Liver (tissue), 3 donors: ENCODE data around the gene DIP2C.

ENCODE experiments used
- ATF3 ChIP-seq: IDR thresholded peaks from 2 replicates; pipeline ENCODE4 v1.6.1; 2016; ENCODE audit warnings: antibody characterized with exemption
- CTCF ChIP-seq: fragments of 150-350 bp; IDR thresholded peaks from 2 replicates; pipeline ENCODE4 v1.5.1; 2017; ENCODE audit warnings: improper control_type of control experiment, low read depth, low read length; ENCODE audit not compliant: missing input control
- FOXA1 ChIP-seq: IDR thresholded peaks from 2 replicates; pipeline ENCODE4 v1.6.1; 2016; ENCODE audit warnings: antibody characterized with exemption
- GABPA ChIP-seq, 2 donors: IDR thresholded peaks in 1 of 2; conservative IDR thresholded peaks in 1 of 2; 2 replicates each; pipeline ENCODE4 v1.6.1; 2016; ENCODE audit warnings: antibody characterized with exemption in 2 of 2, mild to moderate bottlenecking in 1 of 2, moderate library complexity in 1 of 2
- JUND ChIP-seq, 2 donors: IDR thresholded peaks; 2 replicates each; pipeline ENCODE4 v1.6.1; 2016; ENCODE audit warnings: antibody characterized with exemption in 2 of 2
- RAD21 ChIP-seq, 2 donors: IDR thresholded peaks; 2 replicates each; pipeline ENCODE4 v1.6.1; 2016; ENCODE audit warnings: antibody characterized with exemption in 2 of 2, mild to moderate bottlenecking in 2 of 2
- SP1 ChIP-seq: IDR thresholded peaks from 2 replicates; pipeline ENCODE4 v1.6.1; 2018; ENCODE audit warnings: antibody characterized with exemption, mild to moderate bottlenecking
- TAF1 ChIP-seq: conservative IDR thresholded peaks from 2 replicates; pipeline ENCODE4 v1.6.1; 2016; ENCODE audit warnings: antibody characterized with exemption, mild to moderate bottlenecking
- ZBTB33 ChIP-seq: IDR thresholded peaks from 2 replicates; pipeline ENCODE4 v1.6.1; 2016; ENCODE audit warnings: antibody characterized with exemption
- TF ChIP-seq, protein P1 (sequence below): IDR thresholded peaks from 2 replicates; pipeline ENCODE4 v1.6.1; 2016; ENCODE audit warnings: antibody characterized with exemption
- donor health status: healthy.
- donor health status: healthy.

DNA sequence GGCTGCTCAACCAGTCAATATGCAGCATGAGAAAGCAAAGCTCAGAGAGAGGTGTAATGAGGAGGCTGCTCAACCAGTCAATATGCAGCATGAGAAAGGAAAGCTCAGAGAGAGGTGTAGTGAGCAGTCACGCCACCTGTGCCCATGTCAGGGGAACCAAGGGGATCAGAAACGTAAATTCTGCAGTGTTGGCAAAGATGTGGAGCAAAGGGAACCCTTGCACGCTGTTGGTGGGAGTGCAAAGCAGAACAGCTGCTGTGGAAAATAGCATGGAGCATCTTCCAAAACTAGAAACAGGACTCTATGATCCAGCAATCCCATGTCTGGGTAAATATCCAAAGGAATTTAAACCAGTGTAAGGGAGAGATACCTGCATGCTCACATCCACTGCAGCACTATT, 194.9 kb downstream of the DIP2C start:
- TF ChIP-seq CTCF (no peak), RAD21 (IDR thresholded peaks at IDR 0.05) (no peak), JUND (IDR thresholded peaks at IDR 0.05) (no peak), ATF3 (no peak), GABPA (IDR thresholded peaks at IDR 0.05 in 1 of 2, conservative IDR thresholded peaks at IDR 0.05 in 1 of 2) (no peak), SP1 (no peak), TAF1 (no peak), ZBTB33 (no peak), FOXA1 (no peak)
- TF ChIP-seq, protein P1, sequence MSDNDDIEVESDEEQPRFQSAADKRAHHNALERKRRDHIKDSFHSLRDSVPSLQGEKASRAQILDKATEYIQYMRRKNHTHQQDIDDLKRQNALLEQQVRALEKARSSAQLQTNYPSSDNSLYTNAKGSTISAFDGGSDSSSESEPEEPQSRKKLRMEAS: no peak
